Measurements from ENCODE around the gene IP6K3.
A peak's percentile ranks its signal among the peaks of the same experiment; 100 is the strongest.

Gene IP6K3

DNA sequence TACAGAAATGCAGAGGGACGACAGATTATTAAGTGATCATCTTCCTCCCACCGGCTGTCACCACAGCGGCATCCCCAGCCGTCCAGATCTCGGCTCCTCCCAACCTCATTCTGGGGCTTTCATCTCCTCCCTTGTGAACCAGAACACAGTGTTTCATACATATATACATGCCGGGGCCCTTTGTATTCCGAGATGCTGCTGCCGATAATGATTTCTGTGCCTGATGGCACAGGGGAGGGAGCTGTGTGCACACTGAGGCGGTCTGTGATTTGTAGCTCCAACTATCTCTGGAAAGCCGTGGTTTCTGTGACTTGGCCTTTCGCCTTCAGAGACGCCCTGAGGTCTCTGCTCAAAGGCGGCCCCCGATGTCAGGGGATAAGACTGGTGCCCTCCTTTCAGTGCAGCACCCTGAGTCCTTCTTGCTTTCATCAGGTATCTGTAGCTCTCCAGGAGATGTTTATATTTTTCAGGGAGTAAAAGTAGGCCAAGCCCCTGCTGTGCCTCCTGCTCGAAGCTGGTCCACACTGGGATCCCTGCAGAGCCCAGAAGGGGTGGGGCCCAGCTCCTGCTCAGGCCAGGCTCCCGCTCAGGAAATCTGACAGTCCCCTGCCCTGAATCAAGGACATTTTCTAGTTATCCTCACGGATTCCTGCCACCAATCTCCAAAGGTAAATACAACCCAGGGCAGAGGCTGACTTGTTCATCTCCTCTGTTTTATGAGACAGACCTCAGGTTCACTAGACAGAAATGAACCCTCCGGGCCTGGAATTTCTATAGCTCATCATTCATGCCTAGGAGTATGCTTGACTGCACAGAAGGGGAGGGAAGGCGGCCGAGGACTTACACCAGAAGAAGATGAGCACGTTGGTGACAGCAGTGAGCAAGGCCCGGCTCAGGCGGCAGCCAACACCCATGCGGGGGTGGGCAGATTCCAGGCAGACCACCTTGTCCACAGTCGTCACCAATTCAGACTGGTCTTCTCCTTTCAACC, 31.0 kb upstream of the IP6K3 start:
- DNase-seq (ENCODE audit: low spot score) = no peak

DNA sequence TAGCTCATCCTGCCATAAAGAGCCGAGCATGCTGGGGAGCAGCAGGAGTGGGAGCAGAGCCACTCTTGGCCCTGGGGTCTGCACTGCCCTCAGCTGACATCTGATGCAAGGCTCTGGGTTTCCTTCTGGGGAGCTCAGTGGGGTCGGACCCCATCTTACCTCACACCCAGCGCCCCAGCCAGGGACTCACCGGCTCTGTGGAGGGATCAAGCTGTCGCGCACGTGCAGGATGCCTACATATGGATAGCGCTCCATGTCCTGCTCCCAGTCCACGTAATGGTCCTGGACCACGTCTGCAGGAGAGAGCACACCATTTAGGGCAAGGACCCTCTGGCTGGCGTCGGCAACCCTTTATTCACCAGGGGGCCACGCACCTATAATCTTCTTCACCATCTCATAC, 30.1 kb upstream of the IP6K3 start:
- no peak for DNase-seq (ENCODE audit: low spot score)

DNA sequence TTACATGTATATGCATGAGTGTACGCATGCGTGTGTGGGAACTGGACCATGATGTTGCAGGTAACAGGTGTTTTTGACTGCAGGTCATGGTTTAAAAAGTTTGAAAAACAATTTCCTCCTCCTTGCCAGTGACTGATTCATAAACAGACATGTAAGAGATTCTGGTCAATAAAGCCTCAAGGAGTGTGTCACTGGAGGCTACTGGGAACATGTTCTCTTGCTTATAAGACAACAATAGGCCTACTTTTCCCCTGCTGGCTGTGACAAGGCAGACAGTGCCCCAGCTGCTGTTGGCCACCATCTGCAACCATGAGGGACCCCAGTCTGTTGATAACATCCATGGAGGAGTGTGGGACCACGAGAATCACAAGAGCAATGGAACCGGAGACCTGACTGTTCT, 29.5 kb upstream of the IP6K3 start:
- no peak for DNase-seq (ENCODE audit: low spot score)

DNA sequence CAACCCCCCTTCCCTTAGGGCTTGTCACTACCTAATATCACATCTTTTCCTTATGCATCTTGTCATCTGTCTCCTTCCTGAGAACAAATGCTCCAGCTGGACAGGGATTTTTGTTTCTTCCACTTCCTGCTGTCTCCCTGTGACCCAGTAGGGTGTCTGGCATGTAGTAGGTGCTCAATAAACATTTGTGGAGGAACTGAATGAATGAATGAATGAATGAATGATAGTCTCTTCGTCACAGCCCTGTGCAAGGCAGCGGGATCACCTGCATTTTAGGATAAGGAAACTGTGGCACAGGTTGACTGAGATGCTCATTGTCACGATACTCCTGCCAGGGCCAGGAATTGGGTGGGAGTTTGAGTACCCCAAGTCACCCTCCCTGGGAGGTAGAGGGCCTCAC, 28.1 kb upstream of the IP6K3 start:
- no peak for DNase-seq (ENCODE audit: low spot score)

DNA sequence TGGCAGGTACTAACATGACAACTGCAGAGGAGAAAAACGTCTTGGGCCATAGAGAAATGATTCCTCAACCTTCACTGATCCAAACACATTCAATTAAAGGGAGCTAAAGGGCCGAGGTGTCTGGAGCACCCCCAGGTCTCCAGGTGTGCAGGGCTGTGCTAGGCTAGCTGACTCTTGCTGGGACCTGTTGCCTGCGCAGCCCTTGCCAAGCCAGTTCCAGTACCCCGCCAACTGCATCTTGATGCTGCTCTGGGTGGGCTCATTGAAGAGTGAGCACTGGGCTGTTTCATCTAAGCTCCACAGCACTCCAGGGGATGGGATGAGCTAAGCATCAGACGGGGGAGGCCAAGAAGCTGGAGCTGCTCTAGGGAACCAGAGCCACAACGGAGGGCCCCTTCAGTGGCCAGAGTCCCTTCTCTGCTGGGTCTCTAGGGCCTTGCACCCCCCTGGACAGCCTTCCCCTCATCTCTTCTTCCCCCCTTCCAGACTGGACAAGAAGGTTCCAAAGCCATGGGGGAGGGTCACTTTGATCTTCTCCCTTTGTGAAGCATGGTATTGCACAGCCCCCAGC, 26.3 kb upstream of the IP6K3 start:
- no peak for DNase-seq (ENCODE audit: low spot score)

DNA sequence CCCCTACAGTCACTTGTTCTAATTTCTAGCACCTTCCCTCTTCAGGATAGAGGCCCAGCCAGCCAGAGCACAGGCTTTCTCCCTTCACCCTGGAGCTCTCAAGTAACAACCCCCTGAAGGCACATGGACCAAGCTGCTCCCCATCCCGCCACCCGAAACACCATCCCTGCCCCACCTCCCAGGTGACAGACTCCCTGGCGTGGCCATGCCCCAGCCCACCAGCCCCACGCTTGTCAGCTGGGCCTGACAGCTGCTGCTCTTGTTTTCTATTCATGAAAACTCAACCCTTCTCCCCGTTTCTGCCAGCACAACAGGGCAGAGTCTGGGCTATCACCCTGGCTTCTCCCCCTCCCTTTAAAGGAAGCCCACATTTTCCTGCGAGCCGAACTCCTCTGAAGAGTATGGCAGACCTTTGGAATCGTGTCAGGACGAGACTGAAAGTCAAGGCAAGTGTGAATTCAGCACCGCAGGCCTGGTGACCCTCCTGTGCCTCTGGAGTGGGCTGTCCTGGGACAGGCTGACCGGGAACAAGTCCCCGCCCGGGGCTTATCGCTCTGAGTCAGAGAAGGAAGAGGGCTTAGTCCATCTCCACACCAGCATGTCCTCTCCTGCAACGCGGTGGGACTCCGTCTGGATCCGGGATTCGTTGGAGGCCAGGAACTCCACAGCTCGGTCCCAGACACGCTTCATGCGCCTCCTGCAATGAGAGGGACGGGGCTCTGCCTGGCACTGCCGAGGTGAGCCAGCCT, 25.6 kb upstream of the IP6K3 start:
- DNase-seq (ENCODE audit: low spot score) = no peak

DNA sequence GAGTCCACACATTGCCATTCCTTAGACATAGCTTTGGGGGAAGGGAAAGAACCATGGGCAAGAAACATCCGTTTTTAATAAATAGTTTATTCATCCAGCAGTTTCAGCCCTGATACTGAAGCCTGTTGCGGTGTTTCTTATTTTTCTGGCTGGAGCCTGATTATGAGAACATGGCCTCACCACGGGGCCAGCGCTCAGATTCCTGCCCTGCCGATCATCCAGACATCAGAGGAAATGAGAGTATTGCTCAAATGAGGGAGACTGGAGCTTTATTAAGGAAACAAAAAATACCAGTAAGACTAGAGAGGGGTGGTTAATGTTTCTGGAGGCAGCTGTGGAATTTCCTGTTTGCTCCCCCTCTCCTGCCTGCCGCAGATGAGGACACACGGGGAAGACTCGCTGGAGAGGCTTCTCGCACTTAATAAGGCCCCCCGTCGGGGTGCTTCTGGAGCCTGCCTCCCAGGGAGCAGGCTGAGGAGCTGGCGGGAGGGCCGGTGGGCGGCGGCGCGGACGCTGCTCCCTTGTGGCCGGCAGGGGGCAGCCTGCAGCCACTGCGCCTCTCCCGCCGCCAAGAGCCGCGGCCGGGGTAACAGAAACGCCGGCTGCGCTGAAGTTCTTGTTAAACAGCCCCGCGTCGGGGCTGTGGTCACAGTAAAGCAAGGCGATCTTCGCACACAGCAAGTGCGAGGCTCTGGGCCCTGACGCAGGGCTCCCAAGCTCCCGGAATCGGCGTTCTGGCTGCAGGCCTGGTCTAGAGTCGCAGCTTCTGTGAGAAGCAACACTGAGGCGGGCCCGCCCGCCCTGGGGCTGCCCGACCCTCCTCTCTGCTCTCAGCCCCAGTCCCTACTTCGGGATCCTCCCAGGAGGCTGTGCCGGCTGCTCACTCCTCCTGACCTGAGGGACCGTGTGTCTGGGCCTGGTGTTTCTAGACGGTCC, 24.7 kb upstream of the IP6K3 start:
- peak; percentile 51 for DNase-seq (ENCODE audit: low spot score)

DNA sequence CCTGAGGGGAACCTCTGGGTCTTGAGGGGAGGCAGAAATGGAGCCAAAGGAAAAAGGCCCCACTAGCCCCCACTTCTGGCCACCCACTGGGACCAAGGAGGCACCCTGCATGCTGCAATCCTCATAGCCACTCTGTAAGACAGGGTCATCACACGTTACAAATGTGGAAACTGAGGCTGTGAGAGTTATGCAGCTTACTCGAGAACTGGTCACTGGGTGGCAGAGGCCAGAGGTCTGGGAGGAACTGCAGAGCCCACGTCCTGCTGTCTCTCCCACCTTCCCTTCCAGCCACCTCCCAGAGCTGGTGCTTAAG, 24.1 kb upstream of the IP6K3 start:
- DNase-seq (ENCODE audit: low spot score) = no peak

DNA sequence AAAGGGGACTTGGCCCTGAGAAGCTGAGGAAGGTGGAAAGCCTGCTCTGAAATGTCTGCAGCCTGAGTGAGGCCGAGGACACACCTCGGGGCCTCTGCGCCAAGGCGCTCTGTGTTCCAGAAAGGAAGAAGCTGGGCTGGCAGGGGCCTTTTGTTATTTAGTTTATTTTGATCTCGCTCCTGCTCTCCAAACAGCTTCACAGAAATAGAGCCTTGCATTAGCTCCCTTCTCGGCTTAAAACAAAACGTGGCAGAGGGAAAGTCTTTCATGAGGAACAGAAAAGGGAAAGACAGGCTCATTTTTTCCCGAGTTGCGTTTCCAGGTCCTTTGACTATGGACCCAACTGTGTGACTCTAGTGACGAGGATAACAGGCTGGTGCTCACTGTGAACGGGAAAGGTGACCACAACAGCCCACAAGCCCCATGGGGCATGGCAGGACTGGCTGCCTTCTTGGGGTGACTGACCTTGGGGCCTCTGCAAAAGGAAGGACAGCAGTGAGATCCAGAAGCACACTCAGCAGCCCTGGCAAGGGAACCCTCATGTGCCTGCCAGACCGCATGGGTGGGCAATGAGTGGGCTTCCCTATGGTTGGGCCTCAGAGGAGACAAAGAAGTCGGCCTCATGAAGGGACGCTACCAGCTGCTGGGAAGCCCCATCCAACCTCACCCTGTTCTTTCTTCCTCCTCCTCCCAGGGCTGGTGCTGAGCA, 23.6 kb upstream of the IP6K3 start:
- DNase-seq (ENCODE audit: low spot score) = no peak

DNA sequence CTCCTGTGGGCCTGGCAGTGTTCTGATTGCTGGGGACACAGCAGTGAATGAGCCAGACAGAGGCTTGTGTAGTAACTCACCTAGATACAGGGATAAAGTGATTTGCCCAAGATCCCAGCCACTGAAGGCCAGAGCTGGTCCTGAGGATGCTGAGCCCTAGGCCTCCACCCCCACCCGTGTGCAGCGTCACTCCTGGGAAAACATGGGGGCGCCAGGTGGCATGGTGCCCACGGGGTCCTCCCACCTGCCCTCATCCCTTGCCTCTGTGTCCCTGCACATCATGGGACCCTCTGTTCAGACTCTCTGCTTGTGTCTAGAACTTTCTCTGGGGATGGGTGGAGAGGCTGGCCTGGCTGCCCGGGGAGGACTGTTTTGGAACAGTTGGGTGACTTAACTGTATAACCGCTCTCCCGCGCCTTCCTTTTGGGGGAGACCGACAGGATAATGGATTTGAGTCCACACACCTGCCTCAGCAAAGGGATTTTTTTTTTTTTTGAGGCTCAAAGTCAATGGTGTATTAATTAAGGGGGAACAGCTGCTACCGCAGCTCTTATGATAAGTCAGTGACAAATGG, 22.6 kb upstream of the IP6K3 start:
- DNase-seq (ENCODE audit: low spot score) = no peak

DNA sequence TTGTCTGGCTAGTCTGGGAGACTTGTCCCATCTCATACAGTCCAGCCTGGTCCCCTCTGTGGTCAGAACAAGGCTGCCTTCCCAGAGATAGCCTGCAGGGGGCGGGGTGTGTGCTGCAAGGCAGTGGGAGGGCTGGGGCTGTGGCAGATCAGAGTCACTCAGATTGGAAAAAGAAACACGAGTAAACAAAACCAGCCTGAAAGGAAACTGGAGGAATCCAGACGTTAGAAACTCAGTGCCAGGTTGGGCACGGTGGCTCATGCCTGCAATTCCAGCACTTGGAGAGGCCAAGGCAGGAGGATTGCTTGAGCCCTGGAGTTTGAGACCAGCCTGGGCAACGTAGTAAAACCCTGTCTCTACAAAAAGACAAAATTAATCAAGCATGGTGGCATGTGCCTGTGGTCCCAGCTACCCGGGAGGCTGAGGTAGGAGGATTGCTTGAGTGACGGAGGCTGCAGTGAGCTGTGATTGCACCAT, 22.0 kb upstream of the IP6K3 start:
- peak; percentile 62 for DNase-seq (ENCODE audit: low spot score)

DNA sequence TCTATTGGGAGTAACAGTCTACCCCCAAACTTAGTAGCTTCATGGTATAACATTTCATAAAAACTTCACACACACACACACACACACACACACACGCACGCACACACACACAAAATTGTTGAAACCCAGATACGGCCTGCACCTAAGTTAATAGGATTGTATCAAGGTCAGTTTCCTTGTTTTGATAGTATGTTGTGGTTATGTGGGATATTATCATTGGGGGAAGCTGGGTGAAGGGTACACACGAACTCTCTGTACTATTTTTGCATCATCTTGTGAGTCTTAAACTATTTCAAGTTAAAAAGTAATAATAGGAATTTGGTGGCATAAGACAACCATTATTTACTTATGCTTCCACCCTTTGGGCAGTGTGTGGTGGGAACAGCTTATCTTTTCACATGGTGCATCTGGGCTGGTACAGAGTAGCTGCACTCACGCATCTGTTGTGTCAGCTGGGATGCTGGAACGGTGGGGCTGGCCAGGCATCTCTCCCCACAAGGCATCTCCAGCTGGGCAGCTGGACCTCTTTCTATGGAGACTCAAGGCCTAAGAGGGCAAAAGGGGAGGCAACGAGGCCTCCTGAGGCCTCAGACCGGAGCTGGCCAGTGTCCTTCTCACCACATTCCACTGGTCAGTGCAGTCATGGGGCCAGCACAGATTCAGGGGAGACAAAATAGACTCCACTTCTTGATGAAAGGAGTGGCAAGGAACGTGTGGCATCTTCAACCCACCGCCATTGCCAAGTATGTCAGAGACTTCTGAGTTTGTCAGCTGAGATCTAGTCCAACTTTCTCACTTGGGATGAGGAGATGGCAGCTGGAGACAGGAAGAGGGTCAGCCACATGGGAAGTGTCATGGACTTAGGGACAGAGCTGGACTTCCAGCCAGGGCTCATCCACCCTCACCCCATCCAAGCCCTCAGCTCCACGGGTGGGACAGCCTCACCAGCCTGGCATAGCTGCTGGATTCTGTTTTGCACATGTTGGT, 20.5 kb upstream of the IP6K3 start:
- DNase-seq (ENCODE audit: low spot score) = no peak

DNA sequence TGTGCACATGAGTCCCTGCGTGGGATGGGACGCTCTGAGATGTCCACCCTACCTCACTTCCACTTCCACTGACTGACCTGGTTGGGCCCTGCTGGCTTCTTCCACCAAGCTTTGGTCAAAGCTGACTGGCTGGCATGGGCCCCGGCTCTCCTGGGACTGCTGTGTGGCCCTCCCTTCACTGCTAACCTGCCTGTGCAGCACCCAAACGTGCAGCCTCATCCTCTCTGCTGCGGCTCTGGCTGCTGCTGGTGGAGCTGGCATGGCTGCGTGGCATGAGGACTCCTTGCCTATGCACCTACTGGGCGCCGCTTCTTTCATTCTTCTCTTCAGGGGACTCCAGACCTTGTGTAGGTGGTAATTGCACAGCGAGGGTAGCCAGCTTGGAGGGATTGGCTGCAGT, 18.7 kb upstream of the IP6K3 start:
- no peak for DNase-seq (ENCODE audit: low spot score)

DNA sequence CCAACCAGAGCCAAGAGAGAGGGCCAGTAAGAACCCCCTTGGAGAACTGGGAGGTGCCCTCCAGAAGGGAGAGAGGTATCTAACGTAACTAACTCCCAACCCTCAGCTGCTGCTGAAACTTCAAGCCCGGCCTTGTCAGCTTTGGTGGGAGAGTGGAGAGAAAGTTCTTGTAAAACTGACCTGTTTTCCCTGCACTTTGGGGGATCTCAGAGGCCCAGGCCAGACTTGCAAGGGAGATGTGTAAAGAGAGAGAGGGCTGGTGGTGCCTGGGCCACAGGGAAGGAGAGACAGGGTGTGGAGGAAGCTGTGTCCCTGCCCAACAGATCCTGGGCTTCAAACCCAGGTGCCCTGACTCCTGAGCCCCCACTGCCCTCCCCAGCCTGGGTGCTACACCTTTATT, 17.3 kb upstream of the IP6K3 start:
- no peak for DNase-seq (ENCODE audit: low spot score)

DNA sequence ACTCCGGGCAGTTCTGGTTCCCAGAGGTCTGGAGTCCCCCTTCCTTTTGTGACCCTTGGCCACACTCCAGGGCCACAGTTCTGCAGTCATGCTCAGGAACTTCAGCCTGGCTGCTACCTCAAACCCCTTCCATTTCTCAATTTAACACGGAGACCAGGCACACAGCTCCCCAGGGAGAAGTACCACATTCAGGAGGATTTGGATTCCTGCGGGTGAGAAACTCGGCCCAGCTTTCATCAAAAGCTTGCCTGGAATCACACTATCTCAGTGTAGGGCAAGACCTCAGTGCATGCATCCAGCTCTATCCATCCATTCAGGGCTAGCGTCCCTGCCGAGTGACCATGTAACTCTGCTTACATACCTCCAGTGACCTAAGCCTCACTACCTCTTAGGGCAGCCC, 16.8 kb upstream of the IP6K3 start:
- no peak for DNase-seq (ENCODE audit: low spot score)

DNA sequence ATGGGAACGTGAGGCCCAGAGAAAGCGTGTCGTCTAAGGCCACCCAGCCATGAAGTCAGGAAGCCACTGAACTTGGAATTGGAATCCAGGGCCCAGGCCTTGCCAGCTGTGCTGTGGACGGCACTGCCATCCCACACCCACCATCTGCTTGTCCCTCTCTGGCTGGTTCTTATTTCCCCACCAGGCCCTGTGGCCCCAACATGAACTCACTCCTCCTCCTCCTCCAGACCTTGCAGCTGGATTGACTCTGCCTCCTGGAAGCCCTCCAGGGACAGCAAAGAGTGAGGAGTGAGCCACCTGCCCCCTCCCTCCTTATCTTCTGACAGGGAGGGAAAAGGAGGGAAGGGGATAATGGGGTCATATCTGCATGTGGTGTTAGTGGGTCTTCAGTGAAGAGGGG, 16.0 kb upstream of the IP6K3 start:
- no peak for DNase-seq (ENCODE audit: low spot score)

DNA sequence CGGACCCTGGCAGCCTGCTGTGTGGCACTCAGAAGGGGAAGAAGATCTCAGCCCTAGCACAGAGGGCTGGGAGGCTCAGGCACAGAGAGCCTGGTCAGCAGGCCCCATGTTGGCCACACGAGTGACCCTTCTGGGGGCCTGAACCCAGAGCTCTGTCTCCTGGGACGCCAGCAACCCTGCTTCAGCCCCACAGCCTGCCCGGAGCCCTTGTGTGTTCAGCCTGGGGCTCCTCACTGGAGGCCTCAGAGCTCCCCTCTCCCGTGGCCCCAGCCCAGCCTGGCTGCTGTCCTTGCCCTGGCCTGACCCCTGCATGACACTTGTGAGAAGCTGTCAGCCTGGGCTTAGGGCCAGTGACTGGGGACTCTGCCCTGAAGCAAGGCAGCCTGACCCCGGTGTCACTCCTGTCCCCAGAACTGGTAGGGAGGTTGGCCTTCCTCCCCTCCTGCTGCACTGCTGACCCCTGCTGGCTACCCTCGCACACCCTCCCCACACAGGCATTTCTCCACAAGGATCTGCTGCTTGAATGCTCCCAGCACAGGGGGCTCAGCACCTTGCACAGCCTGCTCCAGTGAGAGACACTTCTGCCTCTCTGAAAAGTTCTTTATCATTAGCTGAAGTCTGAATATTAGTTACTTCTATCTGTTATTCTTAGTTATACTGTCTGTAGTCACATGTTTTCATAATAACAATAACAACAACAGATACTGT, 15.4 kb upstream of the IP6K3 start:
- DNase-seq (ENCODE audit: low spot score) = peak; percentile 15

DNA sequence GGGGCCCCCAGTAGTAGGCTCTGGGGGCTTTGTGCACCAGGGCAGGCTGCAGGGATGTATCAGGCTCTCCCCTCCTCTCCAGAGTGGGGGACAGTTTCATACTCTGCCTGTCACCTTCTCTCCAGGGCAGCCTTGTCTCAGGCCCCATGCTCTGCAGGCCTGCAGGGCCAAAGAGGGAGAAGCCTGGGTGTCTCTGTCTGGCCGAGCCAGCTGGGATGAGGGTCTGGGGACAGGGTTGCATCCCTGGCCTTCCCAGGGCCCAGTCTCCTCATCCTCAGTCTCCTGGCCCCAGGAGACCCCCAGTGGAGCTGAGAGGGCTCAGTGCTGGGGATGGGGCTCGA, 14.8 kb upstream of the IP6K3 start:
- no peak for DNase-seq (ENCODE audit: low spot score)

All from hematopoietic multipotent progenitor cell treated with erythropoietin and hydrocortisone succinate and interleukin-3 and kit ligand, for 17 days (in vitro differentiated cells).